H9 (cell line): Measurements from ENCODE around the gene RBM27. TPM values are rescaled to one million over a fixed set of nuclear protein-coding genes. Genes with fewer than 3 reads are reported as not detected.

Source experiments
- DNase-seq: peaks from one replicate; pipeline ENCODE4 v3.0.0-alpha.2; 2017
- H2AFZ ChIP-seq: one replicate; pipeline ENCODE4 v1.6.1; 2013; ENCODE audit warnings: mild to moderate bottlenecking, low read length, control low read depth, moderate library complexity
- H2AK5ac ChIP-seq: 2 replicates; pipeline ENCODE4 v1.6.1; 2013; ENCODE audit warnings: low read length, control low read depth, mixed read lengths; ENCODE audit not compliant: insufficient read length
- H2BK120ac ChIP-seq: one replicate; pipeline ENCODE4 v1.6.1; 2013; ENCODE audit warnings: low read depth, mild to moderate bottlenecking, low read length, control low read depth, inconsistent platforms; ENCODE audit not compliant: poor library complexity, severe bottlenecking
- H2BK12ac ChIP-seq: 2 replicates; pipeline ENCODE4 v1.6.1; 2013; ENCODE audit warnings: low read length, control low read depth, mixed read lengths, low read depth; ENCODE audit not compliant: insufficient read length
- H2BK15ac ChIP-seq: 2 replicates; pipeline ENCODE4 v1.6.1; 2013; ENCODE audit warnings: low read depth, low read length, control low read depth
- H2BK20ac ChIP-seq: one replicate; pipeline ENCODE4 v1.6.1; 2013; ENCODE audit warnings: low read depth, mild to moderate bottlenecking, low read length, control low read depth, inconsistent platforms; ENCODE audit not compliant: poor library complexity, severe bottlenecking
- H2BK5ac ChIP-seq: 2 replicates; pipeline ENCODE4 v1.6.1; 2013; ENCODE audit warnings: low read length, control low read depth, mixed read lengths; ENCODE audit not compliant: insufficient read length
- H3K14ac ChIP-seq: 2 replicates; pipeline ENCODE4 v1.6.1; 2013; ENCODE audit warnings: low read length, control low read depth; ENCODE audit not compliant: insufficient read depth
- H3K18ac ChIP-seq: 2 replicates; pipeline ENCODE4 v1.6.1; 2013; ENCODE audit warnings: low read depth, mild to moderate bottlenecking, mixed read lengths, low read length, control low read depth; ENCODE audit not compliant: insufficient read length
- H3K23ac ChIP-seq: 2 replicates; pipeline ENCODE4 v1.6.1; 2013; ENCODE audit warnings: low read length, control low read depth, mixed read lengths, low read depth; ENCODE audit not compliant: insufficient read length
- H3K23me2 ChIP-seq: 2 replicates; pipeline ENCODE4 v1.6.1; 2013; ENCODE audit warnings: low read depth, mild to moderate bottlenecking, mixed read lengths, low read length, control low read depth; ENCODE audit not compliant: insufficient read length, poor library complexity, severe bottlenecking
- H3K27ac ChIP-seq: 2 replicates; pipeline ENCODE4 v1.5.1; 2013; ENCODE audit warnings: low read length, control low read depth, mixed read lengths, low read depth; ENCODE audit not compliant: insufficient read length
- H3K27me3 ChIP-seq: 2 replicates; pipeline ENCODE4 v1.6.1; 2013; ENCODE audit warnings: low read length, control low read depth, inconsistent platforms; ENCODE audit not compliant: insufficient read depth
- H3K4ac ChIP-seq: 2 replicates; pipeline ENCODE4 v1.6.1; 2013; ENCODE audit warnings: low read depth, mild to moderate bottlenecking, control low read depth, inconsistent platforms, low read length, moderate library complexity
- H3K4me1 ChIP-seq: 2 replicates; pipeline ENCODE4 v1.6.1; 2013; ENCODE audit warnings: low read length, control low read depth, inconsistent platforms; ENCODE audit not compliant: insufficient read depth
- H3K4me2 ChIP-seq: 2 replicates; pipeline ENCODE4 v1.6.1; 2013; ENCODE audit warnings: low read length, control low read depth, mixed read lengths; ENCODE audit not compliant: insufficient read length, insufficient read depth
- H3K56ac ChIP-seq: 2 replicates; pipeline ENCODE4 v1.6.1; 2013; ENCODE audit warnings: low read depth, mild to moderate bottlenecking, mixed read lengths, low read length, control low read depth; ENCODE audit not compliant: insufficient read length
- H3K79me1 ChIP-seq: 2 replicates; pipeline ENCODE4 v1.6.1; 2013; ENCODE audit warnings: low read depth, mild to moderate bottlenecking, moderate library complexity, low read length, control low read depth, inconsistent platforms; ENCODE audit not compliant: insufficient read depth, poor library complexity, severe bottlenecking
- H3K79me2 ChIP-seq: 2 replicates; pipeline ENCODE4 v1.6.1; 2013; ENCODE audit warnings: low read length, control low read depth, inconsistent platforms; ENCODE audit not compliant: insufficient read depth
- H3K9ac ChIP-seq: 2 replicates; pipeline ENCODE4 v1.6.1; 2013; ENCODE audit warnings: low read length, control low read depth, mixed read lengths; ENCODE audit not compliant: insufficient read length; ENCODE audit errors: extremely low read depth
- H3K9me3 ChIP-seq: one replicate; pipeline ENCODE4 v1.6.1; 2013; ENCODE audit warnings: low read depth, low read length, inconsistent platforms; ENCODE audit not compliant: control insufficient read depth
- H3T11ph ChIP-seq: one replicate; pipeline ENCODE4 v1.6.1; 2013; ENCODE audit warnings: mild to moderate bottlenecking, low read length, control low read depth, inconsistent platforms
- H4K20me1 ChIP-seq: one replicate; pipeline ENCODE4 v1.6.1; 2013; ENCODE audit not compliant: control insufficient read depth, insufficient read length, insufficient read depth
- H4K5ac ChIP-seq: 2 replicates; pipeline ENCODE4 v1.6.1; 2013; ENCODE audit warnings: low read depth, mild to moderate bottlenecking, mixed read lengths, low read length, control low read depth; ENCODE audit not compliant: insufficient read length
- H4K8ac ChIP-seq: replicated peaks from 2 replicates; pipeline ENCODE4 v1.6.1; 2013; ENCODE audit warnings: low read length, control low read depth, mixed read lengths, low read depth; ENCODE audit not compliant: insufficient read length
- H4K91ac ChIP-seq: 2 replicates; pipeline ENCODE4 v1.6.1; 2013; ENCODE audit warnings: low read depth, mild to moderate bottlenecking, moderate library complexity, mixed read lengths, low read length, control low read depth; ENCODE audit not compliant: insufficient read length
- H3K27ac Mint-ChIP-seq, 3 experiments: 2 replicates in 2 of 3; 3 replicates in 1 of 3; pipeline ENCODE4 v1.8.0; 2020 to 2021; ENCODE audit warnings: mixed read lengths in 3 of 3, mild to moderate bottlenecking in 1 of 3, moderate library complexity in 1 of 3
- H3K27me3 Mint-ChIP-seq: 2 replicates; pipeline ENCODE4 v1.8.0; 2021; ENCODE audit warnings: low read depth, mild to moderate bottlenecking, moderate library complexity, mixed read lengths
- H3K36me3 Mint-ChIP-seq, 3 experiments: 2 replicates in 2 of 3; 3 replicates in 1 of 3; pipeline ENCODE4 v1.8.0; 2020 to 2021; ENCODE audit warnings: low read depth in 3 of 3, mixed read lengths in 3 of 3; ENCODE audit not compliant: insufficient read depth in 1 of 3
- H3K4me1 Mint-ChIP-seq, 2 experiments: 2 replicates each; pipeline ENCODE4 v1.8.0; 2020; ENCODE audit warnings: mixed read lengths in 2 of 2
- H3K4me3 Mint-ChIP-seq, 2 experiments: 2 replicates in 1 of 2; 3 replicates in 1 of 2; pipeline ENCODE4 v1.8.0; 2020 to 2021; ENCODE audit warnings: mild to moderate bottlenecking in 2 of 2, mixed read lengths in 2 of 2, moderate library complexity in 1 of 2
- H3K9me3 Mint-ChIP-seq, 2 experiments: 2 replicates in 1 of 2; 3 replicates in 1 of 2; pipeline ENCODE4 v1.8.0; 2020; ENCODE audit warnings: mild to moderate bottlenecking in 2 of 2, mixed read lengths in 2 of 2, moderate library complexity in 1 of 2
- CTCF ChIP-seq: fragments of 200-600 bp; sonication (generic); conservative IDR thresholded peaks from 3 replicates; pipeline ENCODE4 v1.8.0; 2021; ENCODE audit warnings: antibody characterized with exemption, mild to moderate bottlenecking
- WGBS: extraction: QIAGEN DNeasy Blood & Tissue Kit; methylation state at CpG from one replicate; pipeline ENCODE4 v1.1.7; 2013; ENCODE audit warnings: missing lambda C conversion rate, low lambda C conversion rate, mixed read lengths; ENCODE audit not compliant: insufficient read length; ENCODE audit errors: extremely low coverage; 5-methylcytosine and 5-hydroxymethylcytosine counted together
- total RNA-seq: library from RNA; stranded (reverse); gene quantifications from 2 replicates; pipeline ENCODE4 v1.2.1, GENCODE V29; 2021

Gene RBM27
- total RNA-seq, 1 experiment from 2014 or later: 33.8 TPM

GRCh38 chr5:146206257-146206656, 2.9 kb downstream of the RBM27 start:
- Mint-ChIP-seq H3K4me1 (peaks cover 0 to 4% of the 10 kb centered on the region in 2 experiments; a peak in 1 of 4 replicates), H3K27me3 (no peaks in the 10 kb centered on the region), H3K27ac (no peak overlapping the region), H3K9me3 (no peaks in the 10 kb centered on the region), H3K4me3 (no peak overlapping the region), H3K36me3 (peaks cover 0 to 3% (median 3%) of the 10 kb centered on the region in 3 experiments; a peak in 2 of 7 replicates)
- Histone ChIP-seq H2AFZ (no peak overlapping the region), H2BK20ac (no peak overlapping the region), H3K9ac (no peak overlapping the region), H3K79me2 (peaks cover 40% of the 10 kb centered on the region; the same call in 1 of the 2 replicates), H2AK5ac (no peak overlapping the region), H3K23ac (no peak overlapping the region), H4K91ac (no peak overlapping the region), H3K56ac (no peak overlapping the region), H3K4me2 (no peak overlapping the region), H3K14ac (no peak overlapping the region), H3K79me1 (peaks cover 6% of the 10 kb centered on the region), H3K4ac (no peak overlapping the region), H2BK15ac (no peak overlapping the region), H4K5ac (no peak overlapping the region), H3K27ac (no peak overlapping the region), H4K20me1 (no peaks in the 10 kb centered on the region), H3K18ac (no peak overlapping the region), H3T11ph (no peak overlapping the region), H2BK120ac (no peak overlapping the region), H3K23me2 (peaks cover 3% of the 10 kb centered on the region), H3K9me3 (no peaks in the 10 kb centered on the region), H3K4me1 (no peaks in the 10 kb centered on the region), H4K8ac (no peak overlapping the region), H3K27me3 (no peaks in the 10 kb centered on the region), H2BK5ac (no peak overlapping the region), H2BK12ac (no peak overlapping the region)
- WGBS: no CpG with 5 or more reads among the region's 2 CpGs
- no peak for DNase-seq
- TF ChIP-seq CTCF: no peak
